Uterus (tissue), 2 donors: ENCODE data around the gene ARFGAP2.

Source experiments
- CTCF ChIP-seq, 4 experiments: fragments of 200-600 bp in 2 of 4; fragments of 450-650 bp in 2 of 4; sonication (generic) in 2 of 4; IDR thresholded peaks; one replicate each; pipeline ENCODE4 v1.5.1; 2016 to 2019; ENCODE audit warnings: antibody characterized with exemption in 4 of 4, mild to moderate bottlenecking in 2 of 4, moderate library complexity in 1 of 4
- POLR2A ChIP-seq, 2 donors: fragments of 450-650 bp; IDR thresholded peaks; one replicate each; pipeline ENCODE4 v1.6.1; 2016; ENCODE audit warnings: antibody characterized with exemption in 2 of 2, mild to moderate bottlenecking in 1 of 2, moderate library complexity in 1 of 2

GRCh38 chr11:47127213-47127612 lies 49.5 kb downstream of the ARFGAP2 start:
- TF ChIP-seq CTCF (IDR thresholded peaks at IDR 0.05) (no peak), POLR2A (IDR thresholded peaks at IDR 0.05) (no peak)
